ENCODE measurements around the gene KCNG4.
A peak's percentile ranks its signal among the peaks of the same experiment; 100 is the strongest.

KCNG4 gene

DNA sequence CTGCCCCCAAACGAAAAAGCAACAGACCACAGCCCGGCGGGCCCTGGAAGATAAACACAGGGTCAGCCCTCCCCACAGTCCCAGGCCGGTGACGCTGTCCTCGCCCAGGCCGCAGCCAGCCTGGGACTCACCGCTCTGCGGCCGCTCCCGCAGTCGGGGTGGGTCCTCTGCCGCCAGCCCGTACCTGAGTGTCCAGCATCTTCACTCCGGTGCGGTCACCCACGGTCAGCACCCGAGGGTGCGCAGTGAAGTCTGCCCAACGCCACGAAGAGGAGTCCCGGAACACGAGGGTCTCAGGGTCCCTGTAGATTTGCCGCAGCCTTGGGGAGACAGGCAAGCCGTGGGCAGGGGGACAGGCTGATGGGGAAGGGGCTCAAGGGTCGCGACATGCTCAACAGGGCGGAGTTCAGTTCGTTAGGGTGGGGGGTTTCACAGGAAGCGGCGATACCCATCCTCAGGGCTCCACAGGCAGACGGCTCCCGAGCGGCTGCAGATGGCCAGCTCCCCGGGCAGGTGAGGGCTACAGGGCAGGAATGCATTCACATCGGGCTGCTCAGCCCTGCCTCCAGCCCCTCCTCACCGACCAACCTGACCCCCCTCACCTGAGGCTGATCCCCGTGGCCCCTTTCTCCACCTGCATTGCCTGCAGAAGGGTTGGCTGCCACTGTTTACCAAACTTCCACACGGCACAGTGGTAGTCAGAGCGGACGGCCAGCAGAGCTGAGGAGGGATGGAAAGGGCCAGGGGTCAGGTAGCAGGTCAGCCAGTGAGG, 58.5 kb downstream of the KCNG4 start:
- no peak for DNase-seq

- DNase-seq: no peak
Measured at GRCh38 chr16:84180519-84181140, 59.2 kb downstream of the KCNG4 start.

GRCh38 chr16:84179612-84180320, 60.0 kb downstream of the KCNG4 start:
- DNase-seq: no peak

DNA sequence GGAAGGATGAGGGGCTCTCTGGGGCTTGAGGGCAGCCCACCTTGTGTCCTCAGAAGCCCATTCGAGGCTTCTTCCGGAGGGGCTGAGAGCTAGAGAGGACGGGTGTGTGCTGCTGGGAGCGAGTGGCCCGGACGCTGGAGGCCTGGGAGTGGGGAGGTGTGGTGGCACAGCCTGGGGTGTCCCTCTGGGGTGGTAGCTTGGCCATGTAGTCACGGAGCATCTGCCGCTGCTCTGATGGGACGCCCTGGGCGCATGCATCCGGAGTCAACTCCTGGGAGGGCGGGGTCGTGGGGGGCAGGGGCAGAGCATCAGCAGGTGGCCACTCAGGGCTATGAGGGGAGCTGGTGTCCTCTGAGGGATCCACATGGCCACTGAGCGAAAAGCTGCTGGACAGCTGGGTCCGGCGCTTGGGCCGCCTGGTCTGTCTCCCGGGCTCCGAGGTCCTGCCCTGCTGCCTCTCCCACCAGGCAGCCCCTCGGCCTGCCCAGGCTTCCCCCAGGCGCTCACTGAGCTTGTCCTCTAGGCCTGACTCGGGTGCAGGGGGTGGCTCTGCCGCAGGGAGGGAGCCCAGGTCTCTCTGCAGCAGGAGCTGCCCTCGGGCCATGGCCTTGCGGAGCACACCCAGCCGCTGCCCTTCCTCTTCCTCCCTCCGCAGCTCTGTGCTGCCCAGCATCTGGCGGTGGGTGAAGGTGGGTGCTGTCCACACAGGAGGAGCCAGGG, 60.8 kb downstream of the KCNG4 start:
- no peak for DNase-seq

- DNase-seq: no peak
Measured at GRCh38 chr16:84178146-84178765, 61.6 kb downstream of the KCNG4 start.

GRCh38 chr16:84177741-84178073, 62.1 kb downstream of the KCNG4 start:
- DNase-seq: no peak

DNA sequence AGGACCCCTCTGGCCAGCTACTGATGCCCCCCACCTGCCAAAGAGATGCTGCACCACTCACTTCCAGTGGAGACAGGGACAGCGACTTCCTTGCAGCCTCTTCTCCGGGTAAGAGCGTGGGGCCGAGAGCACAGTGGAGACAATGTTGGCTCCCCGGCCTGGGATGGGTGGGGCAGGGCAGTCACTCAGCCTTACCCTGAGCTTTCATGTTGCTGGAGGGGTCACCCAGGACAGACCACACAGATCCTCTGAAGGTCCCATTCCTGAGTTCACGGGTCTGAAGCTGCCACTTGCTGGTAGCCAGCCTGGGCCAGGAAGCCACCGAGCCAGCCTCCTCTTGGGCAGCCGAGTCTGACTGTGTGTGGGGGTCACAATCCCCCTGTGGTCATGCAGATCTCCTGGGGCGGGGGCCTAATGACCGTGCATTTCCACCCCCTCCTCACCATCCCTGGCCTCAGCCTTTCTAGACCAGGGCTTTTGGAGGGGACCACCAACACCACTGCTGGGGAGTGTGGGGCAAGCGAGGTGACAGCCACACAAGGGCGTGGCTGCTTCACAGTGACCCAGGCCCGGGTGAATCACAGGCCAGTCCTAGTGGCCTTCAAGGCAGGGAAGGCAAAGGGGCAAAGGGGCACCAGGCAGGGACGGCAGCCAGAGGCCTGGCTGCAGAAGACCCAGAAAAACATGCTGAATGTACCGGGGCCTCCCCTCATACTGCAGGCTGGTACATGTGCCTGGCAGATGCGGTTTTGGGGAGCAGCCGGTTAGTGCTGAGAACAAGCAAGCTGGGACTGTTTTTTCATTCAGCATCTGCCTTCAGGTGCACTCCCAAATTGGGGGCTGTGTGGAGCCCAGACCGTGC, 63.4 kb downstream of the KCNG4 start:
- no peak for DNase-seq

GRCh38 chr16:84175350-84176081, 64.3 kb downstream of the KCNG4 start:
- peak; percentile 63 to 64 for DNase-seq

DNA sequence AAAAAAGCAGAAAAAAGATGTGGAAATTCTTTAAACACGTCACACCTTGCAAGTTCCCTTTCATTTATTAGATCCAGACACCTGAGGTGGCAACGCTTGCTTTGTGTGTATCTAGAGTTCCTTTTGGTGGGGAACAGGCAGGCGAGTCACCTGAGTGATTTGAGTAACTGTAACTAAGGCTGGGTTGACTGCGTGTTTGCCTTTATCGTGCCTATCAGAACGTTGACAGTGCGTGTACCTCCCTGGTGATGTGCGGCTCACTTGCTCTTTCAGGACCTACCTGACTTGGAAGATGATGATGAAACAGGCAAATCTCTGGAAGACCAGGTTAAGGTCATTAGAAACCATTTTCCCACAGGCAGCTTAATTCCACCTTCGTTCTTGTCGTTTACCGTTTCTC, 65.4 kb downstream of the KCNG4 start:
- DNase-seq: no peak

DNA sequence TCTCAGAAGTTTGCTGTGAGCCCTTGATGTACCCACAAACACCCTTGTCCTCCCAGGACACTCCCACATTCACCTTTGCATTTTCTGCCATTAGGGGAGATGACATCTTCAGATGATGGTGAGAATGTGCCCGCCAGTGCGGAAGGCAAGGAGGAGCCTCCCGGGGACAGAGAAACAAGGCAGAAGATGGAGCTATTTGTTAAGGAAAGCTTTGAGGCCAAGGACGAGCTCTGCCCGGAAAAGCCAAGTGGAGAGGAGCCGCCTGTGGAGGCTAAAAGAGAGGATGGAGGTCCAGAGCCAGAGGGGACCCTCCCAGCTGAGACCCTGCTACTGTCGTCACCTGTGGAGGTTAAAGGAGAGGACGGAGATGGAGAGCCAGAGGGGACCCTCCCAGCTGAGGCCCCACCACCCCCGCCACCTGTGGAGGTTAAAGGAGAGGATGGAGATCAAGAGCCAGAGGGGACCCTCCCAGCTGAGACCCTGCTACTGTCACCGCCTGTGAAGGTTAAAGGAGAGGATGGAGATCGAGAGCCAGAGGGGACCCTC, 70.0 kb downstream of the KCNG4 start:
- DNase-seq: no peak
